GM10248 (cell line): ENCODE measurements around the gene PTPRR.

Experiments
- CTCF ChIA-PET: fragments of 300-600 bp; sonication (Branson Sonifier 250); formaldehyde crosslinking; extraction: SDS; loops from one replicate; lab custom pipeline; 2021; ENCODE audit warnings: antibody characterized with exemption; lab: Yijun Ruan, JAX
- POLR2A ChIA-PET: fragments of 350-650 bp; sonication (Branson Sonifier 250); formaldehyde crosslinking; extraction: SDS; loops from one replicate; lab custom pipeline; 2020; ENCODE audit warnings: antibody characterized with exemption; lab: Yijun Ruan, JAX
- DNase-seq: peaks from one replicate; pipeline ENCODE4 v3.0.0; 2012; ENCODE audit errors: extremely low spot score
- TF ChIP-seq, protein P1 (sequence below): IDR thresholded peaks from 2 replicates; pipeline ENCODE4 v1.5.1; 2012; ENCODE audit warnings: mild to moderate bottlenecking, low read depth; ENCODE audit errors: extremely low read depth, missing control alignments, control extremely low read depth

The PTPRR gene

GRCh38 chr12:70686907-70687306 is 233.6 kb downstream of the PTPRR start:
- CTCF ChIA-PET, result no interaction called here
- POLR2A ChIA-PET, result no interaction called here
- no peak for DNase-seq
- TF ChIP-seq, protein P1, sequence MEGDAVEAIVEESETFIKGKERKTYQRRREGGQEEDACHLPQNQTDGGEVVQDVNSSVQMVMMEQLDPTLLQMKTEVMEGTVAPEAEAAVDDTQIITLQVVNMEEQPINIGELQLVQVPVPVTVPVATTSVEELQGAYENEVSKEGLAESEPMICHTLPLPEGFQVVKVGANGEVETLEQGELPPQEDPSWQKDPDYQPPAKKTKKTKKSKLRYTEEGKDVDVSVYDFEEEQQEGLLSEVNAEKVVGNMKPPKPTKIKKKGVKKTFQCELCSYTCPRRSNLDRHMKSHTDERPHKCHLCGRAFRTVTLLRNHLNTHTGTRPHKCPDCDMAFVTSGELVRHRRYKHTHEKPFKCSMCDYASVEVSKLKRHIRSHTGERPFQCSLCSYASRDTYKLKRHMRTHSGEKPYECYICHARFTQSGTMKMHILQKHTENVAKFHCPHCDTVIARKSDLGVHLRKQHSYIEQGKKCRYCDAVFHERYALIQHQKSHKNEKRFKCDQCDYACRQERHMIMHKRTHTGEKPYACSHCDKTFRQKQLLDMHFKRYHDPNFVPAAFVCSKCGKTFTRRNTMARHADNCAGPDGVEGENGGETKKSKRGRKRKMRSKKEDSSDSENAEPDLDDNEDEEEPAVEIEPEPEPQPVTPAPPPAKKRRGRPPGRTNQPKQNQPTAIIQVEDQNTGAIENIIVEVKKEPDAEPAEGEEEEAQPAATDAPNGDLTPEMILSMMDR, result no peak

GRCh38 chr12:70686299-70686698 is 234.2 kb downstream of the PTPRR start:
- POLR2A ChIA-PET, result no interaction called here
- DNase-seq, result no peak
- CTCF ChIA-PET, result no interaction called here
- TF ChIP-seq, protein P1, result no peak

DNA sequence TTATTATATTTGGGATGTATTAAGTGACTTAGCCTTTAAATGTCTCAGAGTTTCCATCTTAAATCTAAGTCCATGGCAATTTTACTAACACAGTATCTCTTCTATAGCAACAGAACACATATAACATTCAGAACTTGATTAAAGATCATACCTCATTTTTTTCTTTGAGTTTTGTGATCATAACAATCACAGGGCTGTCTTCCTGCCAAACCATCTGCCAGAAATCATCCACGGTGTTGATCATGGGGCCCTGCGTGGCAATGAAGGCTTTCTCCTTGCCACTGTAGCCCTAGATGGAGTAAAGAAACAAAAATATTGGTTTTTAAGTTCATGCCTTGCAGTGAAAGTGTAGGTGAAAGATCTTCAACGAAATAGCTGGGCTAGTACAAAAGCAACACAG is 236.6 kb downstream of the PTPRR start:
- TF ChIP-seq, protein P1, result no peak
- ChIA-PET POLR2A (no interaction called here), CTCF (no interaction called here)
- DNase-seq, result no peak

DNA sequence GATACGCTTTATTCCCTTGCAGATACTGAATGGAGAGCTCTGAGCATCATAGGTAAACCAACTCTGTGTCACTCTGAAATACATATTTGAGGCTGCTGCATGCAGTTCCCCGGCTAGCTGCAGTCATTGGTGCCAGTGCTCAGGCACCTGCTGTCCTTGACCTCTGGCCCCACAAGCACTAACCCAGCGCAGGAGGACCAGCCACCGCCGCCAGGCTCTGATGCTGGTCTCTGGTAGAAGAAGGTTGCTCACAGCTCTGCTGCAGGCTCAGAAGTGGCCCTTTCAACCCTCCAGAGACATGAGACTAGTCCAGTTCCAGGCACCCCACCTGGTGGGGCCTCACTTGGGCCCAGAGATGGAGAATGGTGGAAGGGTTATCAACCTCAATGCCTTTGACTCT is 248.8 kb downstream of the PTPRR start:
- no peak for DNase-seq
- ChIA-PET POLR2A (no interaction called here), CTCF (no interaction called here)
- TF ChIP-seq, protein P1, result no peak

- CTCF ChIA-PET, result no interaction called here
- TF ChIP-seq, protein P1, result no peak
- DNase-seq, result no peak
- POLR2A ChIA-PET, result no interaction called here
Measured at GRCh38 chr12:70670948-70671347, 249.6 kb downstream of the PTPRR start.

- CTCF ChIA-PET, result no interaction called here
- TF ChIP-seq, protein P1, result no peak
- POLR2A ChIA-PET, result no interaction called here
- DNase-seq, result no peak
Measured at GRCh38 chr12:70667253-70667652, 253.3 kb downstream of the PTPRR start.

DNA sequence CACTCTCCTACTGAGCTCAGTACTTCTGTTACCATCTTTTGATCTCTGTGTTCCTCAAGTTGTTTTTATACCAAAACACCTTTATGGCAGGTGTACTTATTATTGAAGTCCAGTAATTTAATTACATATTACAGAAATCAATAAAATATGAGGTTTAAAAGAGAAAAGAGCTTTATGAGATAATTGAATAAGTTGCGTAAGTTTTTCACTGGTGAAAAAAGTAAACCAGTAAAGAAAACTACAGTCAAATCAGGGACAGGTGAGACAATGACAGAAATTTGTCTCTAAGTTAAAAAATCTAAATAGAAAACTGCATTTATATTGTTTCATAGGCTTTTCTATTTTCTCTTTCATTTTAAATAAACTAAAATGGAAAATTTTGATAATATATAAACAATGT is 254.2 kb downstream of the PTPRR start:
- CTCF ChIA-PET, result no interaction called here
- no peak for DNase-seq
- TF ChIP-seq, protein P1, result no peak
- POLR2A ChIA-PET, result no interaction called here
